ENCODE measurements around the gene RPS6KA3. TPM values are rescaled to one million over a fixed set of nuclear protein-coding genes. Genes with fewer than 3 reads are reported as not detected.

Gene RPS6KA3
- total RNA-seq, 2 donors from 2014 or later: 13.9 to 20.5 TPM

GRCh38 chrX:20101934-20102581 lies 164.7 kb downstream of the RPS6KA3 start:
- 94 to 100% methylated on average over 1 to 2 of the region's 2 CpGs for WGBS, 2 experiments (ENCODE audit: insufficient coverage in 1 of 2, insufficient read length in 1 of 2)
- H3K27me3 Mint-ChIP-seq (ENCODE audit: insufficient read depth): no peaks in the 10 kb centered on the region
- H3K27ac ChIP-seq (ENCODE audit: low read depth, low read length): no peak overlapping the region
- no peak for DNase-seq
- H3K4me3 ChIP-seq (ENCODE audit: low read length): no peak overlapping the region
- no peaks in the 10 kb centered on the region for H3K27me3 ChIP-seq (ENCODE audit: control insufficient read depth, insufficient read depth, low read length, poor library complexity, severe bottlenecking)
- H3K4me3 Mint-ChIP-seq: no peak overlapping the region
- no peaks in the 10 kb centered on the region for H3K4me1 Mint-ChIP-seq
- no peak overlapping the region for H3K27ac Mint-ChIP-seq
- no peaks in the 10 kb centered on the region for H3K36me3 ChIP-seq (ENCODE audit: control insufficient read depth, insufficient read depth, low read length)
- no peaks in the 10 kb centered on the region for H3K4me1 ChIP-seq (ENCODE audit: control insufficient read depth, insufficient read depth, low read length)
- no peak overlapping the region for H3K9ac ChIP-seq (ENCODE audit: extremely low read depth, low read length, poor library complexity, severe bottlenecking)
- peaks cover 45% of the 10 kb centered on the region for H3K9me3 Mint-ChIP-seq
- H3K9me3 ChIP-seq (ENCODE audit: control insufficient read depth, low read length): no peaks in the 10 kb centered on the region
- no peaks in the 10 kb centered on the region for H3K36me3 Mint-ChIP-seq (ENCODE audit: low read depth)
- TF ChIP-seq CTCF (conservative IDR thresholded peaks at IDR 0.05): no peak

Other genes starting within 250 kb of the RPS6KA3 start
- 1 to 10 TPM; 1.5 to 1.9 TPM for gene MAP7D2, start 150.0 kb downstream of the RPS6KA3 start, total RNA-seq
- gene EIF1AX, start 125.1 kb downstream of the RPS6KA3 start, total RNA-seq: 100 to 1,000 TPM in 1 of 2 donors, 10 to 100 TPM in 1; 98.3 to 121 TPM

Measured in endodermal cell (in vitro differentiated cells).